IMR-90 (cell line): ENCODE measurements around the gene SNRNP27.

Experiments used
- CTCF ChIP-seq: conservative IDR thresholded peaks from 2 replicates; pipeline ENCODE4 v1.5.1; 2012; ENCODE audit warnings: mild to moderate bottlenecking, low read depth, low read length, improper control_type of control experiment
- MAZ ChIP-seq: IDR thresholded peaks from 2 replicates; pipeline ENCODE4 v1.6.1; 2012; ENCODE audit warnings: low read depth, mild to moderate bottlenecking, low read length, improper control_type of control experiment, moderate library complexity, borderline replicate concordance
- MXI1 ChIP-seq: IDR thresholded peaks from 2 replicates; pipeline ENCODE4 v1.6.1; 2012; ENCODE audit warnings: low read depth, mild to moderate bottlenecking, low read length, moderate library complexity, borderline replicate concordance

GRCh38 chr2:69936906-69937305, 43.1 kb downstream of the SNRNP27 start:
- TF ChIP-seq MXI1 (no peak), CTCF (no peak), MAZ (no peak)
